DOHH2 (cell line): ENCODE data around the gene OBSCN.

Experiments used
- EZH2phosphoT487 ChIP-seq: fragments of 200-600 bp; sonication (generic); IDR thresholded peaks from 2 replicates; pipeline ENCODE4 v1.6.1; 2017; ENCODE audit warnings: borderline replicate concordance, mild to moderate bottlenecking, antibody characterized with exemption, low read length, moderate library complexity, mixed read lengths
- TF ChIP-seq, protein P1 (sequence below): fragments of 200-600 bp; sonication (generic); IDR thresholded peaks from one replicate; pipeline ENCODE4 v1.5.1; 2014; ENCODE audit warnings: antibody characterized with exemption, mild to moderate bottlenecking, low read depth, low read length; ENCODE audit not compliant: poor library complexity, severe bottlenecking

GRCh38 chr1:228161866-228162265, 46.0 kb upstream of the OBSCN start:
- TF ChIP-seq, protein P1, sequence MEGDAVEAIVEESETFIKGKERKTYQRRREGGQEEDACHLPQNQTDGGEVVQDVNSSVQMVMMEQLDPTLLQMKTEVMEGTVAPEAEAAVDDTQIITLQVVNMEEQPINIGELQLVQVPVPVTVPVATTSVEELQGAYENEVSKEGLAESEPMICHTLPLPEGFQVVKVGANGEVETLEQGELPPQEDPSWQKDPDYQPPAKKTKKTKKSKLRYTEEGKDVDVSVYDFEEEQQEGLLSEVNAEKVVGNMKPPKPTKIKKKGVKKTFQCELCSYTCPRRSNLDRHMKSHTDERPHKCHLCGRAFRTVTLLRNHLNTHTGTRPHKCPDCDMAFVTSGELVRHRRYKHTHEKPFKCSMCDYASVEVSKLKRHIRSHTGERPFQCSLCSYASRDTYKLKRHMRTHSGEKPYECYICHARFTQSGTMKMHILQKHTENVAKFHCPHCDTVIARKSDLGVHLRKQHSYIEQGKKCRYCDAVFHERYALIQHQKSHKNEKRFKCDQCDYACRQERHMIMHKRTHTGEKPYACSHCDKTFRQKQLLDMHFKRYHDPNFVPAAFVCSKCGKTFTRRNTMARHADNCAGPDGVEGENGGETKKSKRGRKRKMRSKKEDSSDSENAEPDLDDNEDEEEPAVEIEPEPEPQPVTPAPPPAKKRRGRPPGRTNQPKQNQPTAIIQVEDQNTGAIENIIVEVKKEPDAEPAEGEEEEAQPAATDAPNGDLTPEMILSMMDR, result no peak
- no peak for TF ChIP-seq EZH2phosphoT487
